PC-9 (cell line): ENCODE data around the gene KLHDC7B. TPM values are rescaled to one million over a fixed set of nuclear protein-coding genes. Genes with fewer than 3 reads are reported as not detected.

Experiments
- BruUV-seq: library from RNA; stranded (reverse); fragments of 400-500 nt; replicated peaks from 2 replicates; lab custom pipeline; 2021; lab: Mats Ljungman, UMichigan
- CTCF ChIA-PET: fragments of 300-600 bp; sonication (Branson Sonifier 250); formaldehyde crosslinking; loops from one replicate; lab custom pipeline; 2022; ENCODE audit warnings: antibody characterized with exemption; lab: Charles Lee
- POLR2A ChIA-PET: fragments of 300-600 bp; sonication (Branson Sonifier 250); formaldehyde crosslinking; loops from one replicate; lab custom pipeline; 2022; ENCODE audit warnings: antibody characterized with exemption; ENCODE audit not compliant: unreplicated experiment; lab: Charles Lee
- DNase-seq, 2 experiments: peaks; one replicate each; pipeline versions ENCODE4 v3.0.0 to v3.0.0-alpha.2; 2015 to 2022; ENCODE audit warnings: mixed read lengths in 1 of 2
- H2AFZ ChIP-seq: fragments of 200-600 bp; sonication (generic); 2 replicates; pipeline ENCODE4 v1.8.1; 2017; ENCODE audit warnings: antibody characterized with exemption
- H3F3A ChIP-seq: fragments of 200-600 bp; sonication (generic); 2 replicates; pipeline ENCODE4 v1.8.1; 2017; ENCODE audit warnings: antibody characterized with exemption, mild to moderate bottlenecking, low read depth; ENCODE audit not compliant: insufficient read depth
- H3K27ac ChIP-seq: fragments of 200-600 bp; sonication (generic); 2 replicates; pipeline ENCODE4 v1.6.1; 2016; ENCODE audit warnings: mixed run types
- H3K27me3 ChIP-seq: fragments of 200-600 bp; sonication (generic); 2 replicates; pipeline ENCODE4 v1.6.1; 2016; ENCODE audit warnings: low read depth, mixed run types; ENCODE audit not compliant: insufficient read depth
- H3K36me3 ChIP-seq: fragments of 200-600 bp; sonication (generic); 2 replicates; pipeline ENCODE4 v1.6.1; 2016; ENCODE audit warnings: low read depth, mixed run types
- H3K4me1 ChIP-seq: fragments of 200-600 bp; sonication (generic); replicated peaks from 2 replicates; pipeline ENCODE4 v1.6.1; 2016; ENCODE audit warnings: mixed run types; ENCODE audit not compliant: insufficient read depth
- H3K4me2 ChIP-seq: fragments of 200-600 bp; sonication (generic); 2 replicates; pipeline ENCODE4 v1.6.1; 2017; ENCODE audit warnings: mixed run types
- H3K4me3 ChIP-seq: fragments of 200-600 bp; sonication (generic); 2 replicates; pipeline ENCODE4 v1.6.1; 2016; ENCODE audit warnings: mixed run types
- H3K79me2 ChIP-seq: fragments of 200-600 bp; sonication (generic); 2 replicates; pipeline ENCODE4 v1.6.1; 2017; ENCODE audit warnings: low read depth, mixed run types
- H3K9me2 ChIP-seq: fragments of 200-600 bp; sonication (generic); 2 replicates; pipeline ENCODE4 v1.8.1; 2017; ENCODE audit warnings: mild to moderate bottlenecking; ENCODE audit not compliant: insufficient read depth
- H3K9me3 ChIP-seq: fragments of 200-600 bp; sonication (generic); 2 replicates; pipeline ENCODE4 v1.8.1; 2016; ENCODE audit warnings: low read depth; ENCODE audit not compliant: insufficient read depth
- H4K20me1 ChIP-seq: fragments of 200-600 bp; sonication (generic); 2 replicates; pipeline ENCODE4 v1.8.1; 2017; ENCODE audit not compliant: insufficient read depth
- EZH2 ChIP-seq: fragments of 200-600 bp; sonication (generic); IDR thresholded peaks from 2 replicates; pipeline ENCODE4 v1.8.0; 2017; ENCODE audit warnings: antibody characterized with exemption, low read depth
- intact Hi-C: fragments of 100-400 bp; cut with micrococcal nuclease; formaldehyde crosslinking; loops from one replicate; pipeline ENCODE4 v1.10.0; 2022; ENCODE audit not compliant: unreplicated experiment
- total RNA-seq: library from RNA; stranded (reverse); gene quantifications from 2 replicates; pipeline ENCODE4 v1.2.3, GENCODE V29; 2021
- TF ChIP-seq, protein P1 (sequence below): fragments of 200-600 bp; sonication (generic); conservative IDR thresholded peaks from 2 replicates; pipeline ENCODE4 v1.6.1; 2017; ENCODE audit warnings: mixed run types, antibody characterized with exemption, mild to moderate bottlenecking, moderate library complexity

The KLHDC7B gene
- total RNA-seq, 1 experiment from 2014 or later: 0.72 TPM

DNA sequence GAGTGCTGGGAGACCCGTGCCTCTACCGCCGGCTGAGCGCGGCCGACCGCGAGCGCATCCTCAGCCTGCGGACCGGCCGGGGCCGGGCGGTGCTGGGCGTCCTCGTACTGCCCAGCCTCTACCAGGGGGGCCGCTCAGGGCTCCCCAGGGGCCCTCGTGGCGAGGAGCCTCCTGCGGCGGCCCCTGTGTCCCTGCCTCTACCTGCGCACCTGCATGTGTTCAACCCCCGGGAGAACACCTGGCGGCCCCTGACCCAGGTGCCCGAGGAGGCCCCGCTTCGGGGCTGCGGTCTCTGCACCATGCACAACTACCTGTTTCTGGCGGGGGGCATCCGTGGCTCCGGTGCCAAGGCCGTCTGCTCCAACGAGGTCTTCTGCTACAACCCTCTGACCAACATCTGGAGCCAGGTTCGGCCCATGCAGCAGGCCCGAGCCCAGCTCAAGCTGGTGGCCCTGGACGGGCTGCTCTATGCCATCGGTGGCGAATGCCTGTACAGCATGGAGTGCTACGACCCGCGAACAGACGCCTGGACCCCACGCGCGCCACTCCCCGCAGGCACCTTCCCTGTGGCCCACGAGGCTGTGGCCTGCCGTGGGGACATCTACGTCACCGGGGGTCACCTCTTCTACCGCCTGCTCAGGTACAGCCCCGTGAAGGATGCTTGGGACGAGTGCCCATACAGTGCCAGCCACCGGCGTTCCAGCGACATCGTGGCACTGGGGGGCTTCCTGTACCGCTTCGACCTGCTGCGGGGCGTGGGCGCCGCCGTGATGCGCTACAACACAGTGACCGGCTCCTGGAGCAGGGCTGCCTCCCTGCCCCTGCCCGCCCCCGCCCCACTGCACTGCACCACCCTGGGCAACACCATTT is 3.5 kb downstream of the KLHDC7B start:
- H3K9me2 ChIP-seq: no peaks in the 10 kb centered on the region
- intact Hi-C loops: no loop called here

DNA sequence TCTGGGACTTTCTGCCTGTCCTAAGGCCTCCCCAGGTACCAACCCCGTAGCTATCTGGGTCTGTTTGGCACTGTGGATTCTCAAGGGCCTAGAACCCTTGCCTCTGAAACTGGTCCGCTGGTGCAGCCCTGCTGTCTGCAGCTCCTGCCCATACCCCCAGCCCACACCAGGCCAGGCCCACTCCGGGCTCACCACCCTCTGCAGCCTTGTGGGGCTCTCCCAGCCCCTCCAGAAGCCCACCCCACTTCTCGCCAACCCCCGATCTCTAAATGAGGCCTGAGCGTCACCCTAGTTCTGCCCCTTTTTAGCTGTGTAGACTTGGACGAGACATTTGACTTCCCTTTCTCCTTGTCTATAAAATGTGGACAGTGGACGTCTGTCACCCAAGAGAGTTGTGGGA is 4.7 kb downstream of the KLHDC7B start:
- H3K27me3 ChIP-seq: no peaks in the 10 kb centered on the region
- H3K4me1 ChIP-seq: peaks cover 11% of the 10 kb centered on the region
- H3F3A ChIP-seq: peaks cover 3% of the 10 kb centered on the region; the same call in 1 of the 2 replicates
- intact Hi-C loops: no loop called here
- H3K4me2 ChIP-seq: no peak overlapping the region
- ChIA-PET CTCF (interaction anchor here (0.6 kb wide), 1 partner anchor 21 kb away, joined by 7 read pairs; no protein-coding TSS in a partner anchor), POLR2A (no interaction called here)
- BruUV-seq: no TSS peak
- DNase-seq: no peak
- no peaks in the 10 kb centered on the region for H3K9me2 ChIP-seq
- H3K27ac ChIP-seq: no peak overlapping the region
- TF ChIP-seq, protein P1, sequence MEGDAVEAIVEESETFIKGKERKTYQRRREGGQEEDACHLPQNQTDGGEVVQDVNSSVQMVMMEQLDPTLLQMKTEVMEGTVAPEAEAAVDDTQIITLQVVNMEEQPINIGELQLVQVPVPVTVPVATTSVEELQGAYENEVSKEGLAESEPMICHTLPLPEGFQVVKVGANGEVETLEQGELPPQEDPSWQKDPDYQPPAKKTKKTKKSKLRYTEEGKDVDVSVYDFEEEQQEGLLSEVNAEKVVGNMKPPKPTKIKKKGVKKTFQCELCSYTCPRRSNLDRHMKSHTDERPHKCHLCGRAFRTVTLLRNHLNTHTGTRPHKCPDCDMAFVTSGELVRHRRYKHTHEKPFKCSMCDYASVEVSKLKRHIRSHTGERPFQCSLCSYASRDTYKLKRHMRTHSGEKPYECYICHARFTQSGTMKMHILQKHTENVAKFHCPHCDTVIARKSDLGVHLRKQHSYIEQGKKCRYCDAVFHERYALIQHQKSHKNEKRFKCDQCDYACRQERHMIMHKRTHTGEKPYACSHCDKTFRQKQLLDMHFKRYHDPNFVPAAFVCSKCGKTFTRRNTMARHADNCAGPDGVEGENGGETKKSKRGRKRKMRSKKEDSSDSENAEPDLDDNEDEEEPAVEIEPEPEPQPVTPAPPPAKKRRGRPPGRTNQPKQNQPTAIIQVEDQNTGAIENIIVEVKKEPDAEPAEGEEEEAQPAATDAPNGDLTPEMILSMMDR: no peak
- TF ChIP-seq EZH2: no peak
- no peaks in the 10 kb centered on the region for H3K79me2 ChIP-seq
- no peak overlapping the region for H2AFZ ChIP-seq
- no peaks in the 10 kb centered on the region for H3K36me3 ChIP-seq
- no peaks in the 10 kb centered on the region for H4K20me1 ChIP-seq
- no peaks in the 10 kb centered on the region for H3K9me3 ChIP-seq
- no peak overlapping the region for H3K4me3 ChIP-seq

More for the DNA sequence above, 3.5 kb downstream of the KLHDC7B start:
- no peak overlapping the region for H3K4me3 ChIP-seq
- no TSS peak for BruUV-seq
- H2AFZ ChIP-seq: no peak overlapping the region
- CTCF ChIA-PET: no interaction called here
- peaks cover 15% of the 10 kb centered on the region; the same call in 1 of the 2 replicates for H3F3A ChIP-seq
- H3K27ac ChIP-seq: no peak overlapping the region
- POLR2A ChIA-PET: no interaction called here
- H3K9me3 ChIP-seq: no peaks in the 10 kb centered on the region
- DNase-seq: no peak
- H3K79me2 ChIP-seq: no peaks in the 10 kb centered on the region
- H3K4me1 ChIP-seq: peaks cover 23% of the 10 kb centered on the region
- TF ChIP-seq, protein P1: no peak
- no peak for TF ChIP-seq EZH2
- no peaks in the 10 kb centered on the region for H3K27me3 ChIP-seq
- no peak overlapping the region for H3K4me2 ChIP-seq
- no peaks in the 10 kb centered on the region for H3K36me3 ChIP-seq
- no peaks in the 10 kb centered on the region for H4K20me1 ChIP-seq

DNA sequence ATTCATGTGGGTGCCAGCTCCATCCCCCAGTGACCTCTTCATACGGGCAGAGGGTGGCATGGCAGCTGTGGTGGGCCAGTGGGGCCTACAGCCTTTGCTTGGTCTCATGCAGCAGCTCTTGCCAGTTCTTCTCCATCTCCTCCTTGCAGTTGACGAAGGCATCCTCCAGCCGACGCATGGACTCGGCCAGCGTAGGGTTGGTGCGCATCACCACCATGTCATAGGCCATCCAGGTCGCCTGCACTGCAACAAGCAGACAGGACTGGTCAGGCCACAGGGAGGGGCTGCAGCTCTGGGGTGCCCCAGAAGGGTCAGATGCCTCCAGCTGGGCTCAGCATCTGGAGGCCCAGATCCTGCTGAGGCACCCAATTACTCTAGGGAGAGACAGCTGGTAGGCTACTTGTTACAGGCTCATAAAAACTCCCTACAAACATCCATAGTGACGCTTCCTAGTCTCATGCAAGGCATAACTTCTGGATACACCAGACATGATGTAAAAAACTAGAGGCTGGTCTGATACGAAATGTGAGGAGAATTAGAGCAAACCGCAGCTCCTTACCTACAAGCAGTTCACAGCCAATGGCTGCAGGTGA is 5.6 kb downstream of the KLHDC7B start:
- peaks cover 2% of the 10 kb centered on the region; the same call in 1 of the 2 replicates for H3K4me1 ChIP-seq
- no peak overlapping the region for H3K27ac ChIP-seq
- BruUV-seq: no TSS peak
- ChIA-PET CTCF (interaction anchor here (0.6 kb wide), 1 partner anchor 22 kb away, joined by 7 read pairs; no protein-coding TSS in a partner anchor), POLR2A (interaction anchor here (0.6 kb wide), 1 partner anchor 12 kb away, joined by 5 read pairs; no protein-coding TSS in a partner anchor)
- no peak overlapping the region for H2AFZ ChIP-seq
- intact Hi-C loops: no loop called here
- H3K4me3 ChIP-seq: no peak overlapping the region
- no peak for DNase-seq
- H3K79me2 ChIP-seq: no peaks in the 10 kb centered on the region
- no peak overlapping the region for H3K4me2 ChIP-seq
- no peaks in the 10 kb centered on the region for H3K36me3 ChIP-seq
- H3K27me3 ChIP-seq: no peaks in the 10 kb centered on the region
- TF ChIP-seq EZH2: no peak
- TF ChIP-seq, protein P1: no peak
- H4K20me1 ChIP-seq: no peaks in the 10 kb centered on the region
- no peaks in the 10 kb centered on the region for H3K9me2 ChIP-seq
- no peaks in the 10 kb centered on the region for H3F3A ChIP-seq
- no peaks in the 10 kb centered on the region for H3K9me3 ChIP-seq
